Neural crest cell (in vitro differentiated cells): ENCODE results near the gene FGFBP3. TPM values are rescaled to one million over a fixed set of nuclear protein-coding genes. Genes with fewer than 3 reads are reported as not detected.

ENCODE experiments used
- DNase-seq: peaks from one replicate; pipeline ENCODE4 v3.0.0; 2021; ENCODE audit warnings: low read depth, mixed read lengths, low spot score
- H3K27ac Mint-ChIP-seq: one replicate; pipeline ENCODE4 v1.8.0; 2021; ENCODE audit warnings: mild to moderate bottlenecking, mixed read lengths; ENCODE audit not compliant: unreplicated experiment
- H3K27me3 Mint-ChIP-seq: 2 replicates; pipeline ENCODE4 v1.8.0; 2021; ENCODE audit warnings: low read depth, mild to moderate bottlenecking, mixed read lengths
- H3K36me3 Mint-ChIP-seq: 2 replicates; pipeline ENCODE4 v1.8.0; 2021; ENCODE audit warnings: low read depth, mild to moderate bottlenecking, mixed read lengths
- H3K4me1 Mint-ChIP-seq: 2 replicates; pipeline ENCODE4 v1.8.0; 2021; ENCODE audit warnings: mixed read lengths
- H3K4me3 Mint-ChIP-seq: one replicate; pipeline ENCODE4 v1.8.0; 2021; ENCODE audit warnings: mild to moderate bottlenecking, mixed read lengths
- H3K9me3 Mint-ChIP-seq: 2 replicates; pipeline ENCODE4 v1.8.0; 2021; ENCODE audit warnings: mixed read lengths
- total RNA-seq: library from RNA; stranded (reverse); gene quantifications from 2 replicates; pipeline ENCODE4 v1.2.1, GENCODE V29; 2021
- TF ChIP-seq, protein P1 (sequence below): fragments of 200-600 bp; sonication (generic); conservative IDR thresholded peaks from 2 replicates; pipeline ENCODE4 v1.5.0; 2021; ENCODE audit warnings: antibody characterized with exemption, mild to moderate bottlenecking

Gene FGFBP3
- total RNA-seq, 1 donor from 2014 or later = 420 TPM

- H3K36me3 Mint-ChIP-seq = no peaks in the 10 kb centered on the region
- peaks cover 51% of the 10 kb centered on the region for H3K4me1 Mint-ChIP-seq
- H3K9me3 Mint-ChIP-seq = no peaks in the 10 kb centered on the region
- H3K4me3 Mint-ChIP-seq = peak overlapping the region; percentile 15
- H3K27ac Mint-ChIP-seq = peak overlapping the region; percentile 58
- H3K27me3 Mint-ChIP-seq = no peaks in the 10 kb centered on the region
- TF ChIP-seq, protein P1, sequence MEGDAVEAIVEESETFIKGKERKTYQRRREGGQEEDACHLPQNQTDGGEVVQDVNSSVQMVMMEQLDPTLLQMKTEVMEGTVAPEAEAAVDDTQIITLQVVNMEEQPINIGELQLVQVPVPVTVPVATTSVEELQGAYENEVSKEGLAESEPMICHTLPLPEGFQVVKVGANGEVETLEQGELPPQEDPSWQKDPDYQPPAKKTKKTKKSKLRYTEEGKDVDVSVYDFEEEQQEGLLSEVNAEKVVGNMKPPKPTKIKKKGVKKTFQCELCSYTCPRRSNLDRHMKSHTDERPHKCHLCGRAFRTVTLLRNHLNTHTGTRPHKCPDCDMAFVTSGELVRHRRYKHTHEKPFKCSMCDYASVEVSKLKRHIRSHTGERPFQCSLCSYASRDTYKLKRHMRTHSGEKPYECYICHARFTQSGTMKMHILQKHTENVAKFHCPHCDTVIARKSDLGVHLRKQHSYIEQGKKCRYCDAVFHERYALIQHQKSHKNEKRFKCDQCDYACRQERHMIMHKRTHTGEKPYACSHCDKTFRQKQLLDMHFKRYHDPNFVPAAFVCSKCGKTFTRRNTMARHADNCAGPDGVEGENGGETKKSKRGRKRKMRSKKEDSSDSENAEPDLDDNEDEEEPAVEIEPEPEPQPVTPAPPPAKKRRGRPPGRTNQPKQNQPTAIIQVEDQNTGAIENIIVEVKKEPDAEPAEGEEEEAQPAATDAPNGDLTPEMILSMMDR = peak; percentile 46
- DNase-seq = no peak
Observed at GRCh38 chr10:91880310-91880709, 29.0 kb downstream of the FGFBP3 start.

- no peak for DNase-seq
- no peaks in the 10 kb centered on the region for H3K36me3 Mint-ChIP-seq
- H3K4me3 Mint-ChIP-seq = peak overlapping the region; percentile 15
- H3K27me3 Mint-ChIP-seq = no peaks in the 10 kb centered on the region
- no peaks in the 10 kb centered on the region for H3K9me3 Mint-ChIP-seq
- peak overlapping the region; percentile 58 for H3K27ac Mint-ChIP-seq
- TF ChIP-seq, protein P1 = no peak
- H3K4me1 Mint-ChIP-seq = peaks cover 50% of the 10 kb centered on the region
Observed at GRCh38 chr10:91879515-91880170, 29.6 kb downstream of the FGFBP3 start.

DNA sequence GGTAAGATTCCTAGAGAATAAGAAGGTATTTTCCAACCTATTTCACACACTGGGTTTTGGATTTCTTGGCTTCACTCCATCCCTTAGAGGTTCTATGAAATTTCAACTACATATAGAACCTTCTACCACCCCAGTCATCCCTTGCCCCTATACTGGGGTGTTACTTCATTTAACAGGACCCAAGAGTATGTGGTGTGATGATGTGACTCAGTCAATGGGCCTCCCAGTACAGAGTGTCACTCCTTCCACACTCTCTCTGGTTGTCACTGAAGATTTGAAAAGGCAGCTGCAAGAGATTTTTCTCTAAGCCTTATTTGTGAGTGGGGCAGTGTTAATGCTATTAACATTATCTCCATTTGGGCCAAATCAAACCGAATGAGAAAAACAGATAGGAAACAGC is 33.5 kb downstream of the FGFBP3 start:
- Mint-ChIP-seq H3K27me3 (no peaks in the 10 kb centered on the region), H3K36me3 (no peaks in the 10 kb centered on the region), H3K9me3 (peaks cover 3% of the 10 kb centered on the region), H3K27ac (no peak overlapping the region), H3K4me3 (no peak overlapping the region), H3K4me1 (peaks cover 40% of the 10 kb centered on the region)
- DNase-seq = no peak
- TF ChIP-seq, protein P1 = no peak

DNA sequence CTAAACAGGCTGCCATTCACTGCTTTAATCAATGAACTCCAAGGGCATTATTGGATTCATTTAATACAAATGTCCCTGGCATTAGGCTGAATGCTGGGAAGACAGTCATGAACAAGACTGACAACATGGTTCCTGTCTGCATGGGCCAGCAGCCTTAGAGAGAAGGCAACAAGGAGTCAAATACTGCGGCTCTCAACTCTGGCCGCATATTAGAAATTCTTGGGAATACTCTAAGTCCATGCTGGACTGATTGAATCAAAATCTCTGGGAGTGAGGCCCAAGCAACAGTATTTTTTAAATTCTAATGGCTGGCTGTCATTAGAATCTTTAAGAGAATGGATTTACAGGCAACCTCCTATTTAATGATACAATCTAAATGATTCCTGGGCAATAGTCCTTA is 34.1 kb downstream of the FGFBP3 start:
- Mint-ChIP-seq H3K4me3 (no peak overlapping the region), H3K36me3 (no peaks in the 10 kb centered on the region), H3K27ac (peak overlapping the region; percentile 95), H3K27me3 (no peaks in the 10 kb centered on the region), H3K9me3 (peaks cover 3% of the 10 kb centered on the region), H3K4me1 (peaks cover 34% of the 10 kb centered on the region)
- TF ChIP-seq, protein P1 = no peak
- no peak for DNase-seq

DNA sequence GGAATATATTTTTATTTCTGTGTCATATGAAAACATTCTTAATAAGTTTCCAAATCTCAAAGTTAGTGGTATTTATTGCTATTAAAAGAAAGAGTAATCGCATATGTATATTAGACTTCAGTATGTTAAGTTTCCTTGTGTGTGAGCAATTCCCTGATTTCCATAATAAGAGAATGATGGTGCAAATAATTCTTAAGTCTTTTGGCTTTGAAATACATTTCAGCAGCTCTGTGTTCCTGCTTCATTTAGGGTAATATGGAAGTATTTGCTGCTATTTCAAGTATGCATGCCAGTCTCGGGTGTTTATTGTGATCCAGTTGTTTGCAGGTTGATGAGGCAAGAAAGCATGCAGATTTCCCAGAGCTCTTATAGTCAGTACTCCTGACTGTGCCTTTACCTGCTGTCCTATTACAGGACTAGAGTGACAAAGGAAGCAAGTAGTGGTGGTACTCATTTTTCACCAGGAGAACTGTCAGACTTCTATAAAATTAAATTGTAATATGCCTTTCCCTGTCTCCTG is 43.7 kb downstream of the FGFBP3 start:
- Mint-ChIP-seq H3K27ac (peak overlapping the region; percentile 2), H3K36me3 (peaks cover 8% of the 10 kb centered on the region)
- TF ChIP-seq, protein P1 = no peak

More for the DNA sequence above, 43.7 kb downstream of the FGFBP3 start:
- Mint-ChIP-seq H3K4me3 (no peak overlapping the region), H3K27me3 (no peaks in the 10 kb centered on the region), H3K4me1 (peaks cover 31% of the 10 kb centered on the region), H3K9me3 (no peaks in the 10 kb centered on the region)
- no peak for DNase-seq
